ENCODE measurements around the gene CYP26A1.

GRCh38 chr10:93081318-93081717 is 7.6 kb downstream of the CYP26A1 start:
- TF ChIP-seq, protein P1, sequence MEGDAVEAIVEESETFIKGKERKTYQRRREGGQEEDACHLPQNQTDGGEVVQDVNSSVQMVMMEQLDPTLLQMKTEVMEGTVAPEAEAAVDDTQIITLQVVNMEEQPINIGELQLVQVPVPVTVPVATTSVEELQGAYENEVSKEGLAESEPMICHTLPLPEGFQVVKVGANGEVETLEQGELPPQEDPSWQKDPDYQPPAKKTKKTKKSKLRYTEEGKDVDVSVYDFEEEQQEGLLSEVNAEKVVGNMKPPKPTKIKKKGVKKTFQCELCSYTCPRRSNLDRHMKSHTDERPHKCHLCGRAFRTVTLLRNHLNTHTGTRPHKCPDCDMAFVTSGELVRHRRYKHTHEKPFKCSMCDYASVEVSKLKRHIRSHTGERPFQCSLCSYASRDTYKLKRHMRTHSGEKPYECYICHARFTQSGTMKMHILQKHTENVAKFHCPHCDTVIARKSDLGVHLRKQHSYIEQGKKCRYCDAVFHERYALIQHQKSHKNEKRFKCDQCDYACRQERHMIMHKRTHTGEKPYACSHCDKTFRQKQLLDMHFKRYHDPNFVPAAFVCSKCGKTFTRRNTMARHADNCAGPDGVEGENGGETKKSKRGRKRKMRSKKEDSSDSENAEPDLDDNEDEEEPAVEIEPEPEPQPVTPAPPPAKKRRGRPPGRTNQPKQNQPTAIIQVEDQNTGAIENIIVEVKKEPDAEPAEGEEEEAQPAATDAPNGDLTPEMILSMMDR (IDR thresholded peaks at IDR 0.05), result no peak
- TF ChIP-seq EP300 (IDR thresholded peaks at IDR 0.05), result no peak
